K562 (cell line): ENCODE results near the gene ABHD8. TPM values are rescaled to one million over a fixed set of nuclear protein-coding genes. Genes with fewer than 3 reads are reported as not detected.

Experiments used
- ATF3 ChIP-seq, 2 experiments: fragments of 450-650 bp in 1 of 2; sonication (generic) in 1 of 2; formaldehyde crosslinking in 1 of 2; IDR thresholded peaks in 1 of 2; conservative IDR thresholded peaks in 1 of 2; 2 replicates each; pipeline versions ENCODE4 v1.6.1 to v1.8.1; 2016 to 2023; ENCODE audit warnings: mild to moderate bottlenecking in 2 of 2, moderate library complexity in 2 of 2, inconsistent platforms in 1 of 2, missing genetic modification reagents in 1 of 2
- CC2D1A ChIP-seq: fragments of 450-650 bp; IDR thresholded peaks from 2 replicates; pipeline ENCODE4 v1.6.1; 2017; ENCODE audit warnings: mild to moderate bottlenecking
- CXXC5 ChIP-seq: fragments of 250-450 bp; sonication (Bioruptor Pico); IDR thresholded peaks from 2 replicates; pipeline ENCODE4 v1.8.0; 2022; ENCODE audit warnings: inconsistent platforms, mild to moderate bottlenecking, moderate library complexity
- FOS ChIP-seq: IDR thresholded peaks from 3 replicates; pipeline ENCODE4 v1.6.1; 2011; ENCODE audit not compliant: insufficient read length; ENCODE audit errors: extremely low read depth
- FOXK2 ChIP-seq, 2 experiments: fragments of 450-650 bp; IDR thresholded peaks in 1 of 2; conservative IDR thresholded peaks in 1 of 2; 2 replicates each; pipeline ENCODE4 v1.6.1; 2016; ENCODE audit warnings: low read depth in 2 of 2, mild to moderate bottlenecking in 1 of 2
- FOXP1 ChIP-seq: sonication (generic); formaldehyde crosslinking; IDR thresholded peaks from 2 replicates; pipeline ENCODE4 v1.8.0; 2022; ENCODE audit warnings: mild to moderate bottlenecking, missing genetic modification reagents
- HCFC1 ChIP-seq: IDR thresholded peaks from 2 replicates; pipeline ENCODE4 v1.6.1; 2012; ENCODE audit warnings: low read depth, low read length, improper control_type of control experiment
- HDAC8 ChIP-seq: fragments of 450-650 bp; IDR thresholded peaks from 2 replicates; pipeline ENCODE4 v1.6.1; 2016; ENCODE audit warnings: mild to moderate bottlenecking, missing genetic modification characterization, moderate library complexity, missing compliant biosample characterization
- IRF1 ChIP-seq: sonication (generic); formaldehyde crosslinking; IDR thresholded peaks from 2 replicates; pipeline ENCODE4 v1.8.0; 2022; ENCODE audit warnings: missing genetic modification reagents, mild to moderate bottlenecking, borderline replicate concordance
- KLF1 ChIP-seq: fragments of 450-650 bp; IDR thresholded peaks from 2 replicates; pipeline ENCODE4 v1.6.1; 2016; ENCODE audit warnings: missing genetic modification characterization, missing compliant biosample characterization
- MAZ ChIP-seq, 2 experiments: fragments of 450-650 bp in 1 of 2; sonication (generic) in 1 of 2; formaldehyde crosslinking; IDR thresholded peaks in 1 of 2; conservative IDR thresholded peaks in 1 of 2; 2 replicates each; pipeline versions ENCODE4 v1.4.0 to v1.5.0; 2020; ENCODE audit warnings: mild to moderate bottlenecking in 1 of 2, missing genetic modification reagents in 1 of 2
- MEIS2 ChIP-seq: fragments of 450-650 bp; IDR thresholded peaks from 2 replicates; pipeline ENCODE4 v1.6.1; 2014; ENCODE audit warnings: mild to moderate bottlenecking; ENCODE audit not compliant: partially characterized antibody
- POLR2A ChIP-seq: fragments of 450-650 bp; conservative IDR thresholded peaks from 2 replicates; pipeline ENCODE4 v1.6.1; 2016
- RBFOX2 ChIP-seq: fragments of 200-400 bp; formaldehyde crosslinking; IDR thresholded peaks from 2 replicates; pipeline ENCODE4 v1.6.1; 2017; ENCODE audit warnings: low read depth, mild to moderate bottlenecking, low read length, moderate library complexity
- SOX6 ChIP-seq: fragments of 450-650 bp; IDR thresholded peaks from 2 replicates; pipeline ENCODE4 v1.6.1; 2014; ENCODE audit warnings: mild to moderate bottlenecking
- STAT6 ChIP-seq: sonication (generic); formaldehyde crosslinking; IDR thresholded peaks from 2 replicates; pipeline ENCODE4 v1.8.1; 2023; ENCODE audit warnings: mild to moderate bottlenecking, missing genetic modification reagents
- YY1 ChIP-seq, 3 experiments: IDR thresholded peaks; 2 replicates each; pipeline ENCODE4 v1.6.1; 2011; ENCODE audit warnings: low read length in 2 of 3, mild to moderate bottlenecking in 2 of 3, moderate library complexity in 2 of 3, borderline replicate concordance in 1 of 3, control low read depth in 1 of 3, low read depth in 1 of 3; ENCODE audit not compliant: insufficient read depth in 3 of 3, insufficient replicate concordance in 2 of 3, control insufficient read depth in 1 of 3, insufficient read length in 1 of 3; ENCODE audit errors: extremely low read depth in 1 of 3
- ZNF12 ChIP-seq: sonication (generic); formaldehyde crosslinking; IDR thresholded peaks from 2 replicates; pipeline ENCODE4 v1.4.0; 2020; ENCODE audit warnings: mild to moderate bottlenecking, missing genetic modification reagents
- ZNF511 ChIP-seq: sonication (generic); formaldehyde crosslinking; IDR thresholded peaks from 2 replicates; pipeline ENCODE4 v1.8.0; 2022; ENCODE audit warnings: mild to moderate bottlenecking, missing genetic modification reagents
- ZZZ3 ChIP-seq: fragments of 450-650 bp; IDR thresholded peaks from 2 replicates; pipeline ENCODE4 v1.6.1; 2016; ENCODE audit warnings: antibody characterized with exemption, mild to moderate bottlenecking, moderate library complexity
- polyA plus RNA-seq, 8 experiments: library from polyadenylated mRNA; depleted of rRNA in 4 of 8; stranded (reverse) in 5 of 8; unstranded in 3 of 8; fragments of >200 nt; fragmentation: Nextera tagmentation in 2 of 8; fragmentation: Illumina TruSeq in 1 of 8; extraction: Ambion mirVana in 2 of 8; extraction: Trizol in 1 of 8; gene quantifications; 2 replicates each; pipeline versions ENCODE4 v1.2.1 to v1.2.3, GENCODE V29; 2011 to 2014; ENCODE audit warnings: inconsistent platforms in 1 of 8, missing spikeins in 1 of 8
- total RNA-seq, 7 experiments: library from RNA; depleted of rRNA in 6 of 7; stranded (reverse); fragments of >200 nt in 6 of 7; fragmentation: Illumina TruSeq in 2 of 7; extraction: Trizol in 2 of 7; gene quantifications; 2 replicates each; pipeline versions ENCODE4 v1.2.1 to v1.2.3, GENCODE V29; 2011 to 2021; ENCODE audit warnings: low replicate concordance in 1 of 7

ABHD8 gene
- total and polyA plus RNA-seq, 9 of the 15 experiments (the other 6 are each of a cell fraction or from before 2014, with no cell fraction given): 0.04 to 6.6 (median 2.0) TPM; not detected in 1

GRCh38 chr19:17332677-17333581 lies 29.7 kb upstream of the ABHD8 start (continued):
- peak; percentile 35; the same call in 1 of the 2 replicates for TF ChIP-seq POLR2A
- TF ChIP-seq RBFOX2: peak; percentile 19; the same call in 1 of the 2 replicates
- peak; percentile 8; the same call in 1 of the 2 replicates for TF ChIP-seq ZNF511 (CRISPR knock-in tag)
- TF ChIP-seq ZZZ3: no peak
- TF ChIP-seq MAZ (CRISPR knock-in tag; conservative IDR thresholded peaks at IDR 0.05 in 1 of 2, IDR thresholded peaks at IDR 0.05 in 1 of 2): peak in 1 of 2 experiments; percentile 32; a peak in 1 of 4 replicates
- peak; percentile 68; the same call in 1 of the 2 replicates for TF ChIP-seq STAT6 (CRISPR knock-in tag)
- peak; percentile 98 for TF ChIP-seq KLF1 (tag)
- TF ChIP-seq ZNF12 (CRISPR knock-in tag): peak; percentile 67; the same call in 1 of the 2 replicates
- peak; percentile 48 for TF ChIP-seq CXXC5
- 0 out of 2 replicates have a peak, but pooled peaks have one; percentile 21 for TF ChIP-seq HDAC8 (tag)
- TF ChIP-seq FOXP1 (CRISPR knock-in tag): 0 out of 2 replicates have a peak, but pooled peaks have one; percentile 20
- peak; percentile 27 for TF ChIP-seq MEIS2
- TF ChIP-seq YY1 (IDR thresholded peaks at IDR 0.05; ENCODE audit: borderline replicate concordance in 1 of 3, control insufficient read depth in 1 of 3, extremely low read depth in 1 of 3, insufficient read depth in 3 of 3, insufficient read length in 1 of 3, insufficient replicate concordance in 2 of 3, low read depth in 1 of 3, low read length in 2 of 3): peak in 1 of 3 experiments; percentile 3
- TF ChIP-seq FOXK2 (conservative IDR thresholded peaks at IDR 0.05 in 1 of 2, IDR thresholded peaks at IDR 0.05 in 1 of 2; ENCODE audit: low read depth in 2 of 2): 0 out of 4 replicates have a peak, but pooled peaks of 1 of the 2 experiments have one; percentile 49
- TF ChIP-seq IRF1: no peak
- TF ChIP-seq ATF3 (IDR thresholded peaks at IDR 0.05): no peak
- 0 out of 2 replicates have a peak, but pooled peaks have one; percentile 31 for TF ChIP-seq ATF3 (CRISPR knock-in tag; conservative IDR thresholded peaks at IDR 0.05)
- TF ChIP-seq SOX6: no peak
- peak; percentile 95 for TF ChIP-seq FOS
- 0 out of 2 replicates have a peak, but pooled peaks have one; percentile 15 for TF ChIP-seq HCFC1
- peak; percentile 53; the same call in 1 of the 2 replicates for TF ChIP-seq CC2D1A
